ENCODE measurements around the gene SLC16A8.
A peak's percentile ranks its signal among the peaks of the same experiment; 100 is the strongest.

SLC16A8 gene

GRCh38 chr22:38067761-38068360 lies 16.1 kb downstream of the SLC16A8 start:
- Histone ChIP-seq H3K27ac (no peak overlapping the region), H3K9ac (no peak overlapping the region), H3K4me2 (ENCODE audit: low read length) (no peak overlapping the region), H3K4me3 (ENCODE audit: low read depth, low read length) (no peak overlapping the region), H3K9me3 (ENCODE audit: control insufficient read depth, low read length) (no peaks in the 10 kb centered on the region), H3K36me3 (ENCODE audit: control insufficient read depth, insufficient read depth, low read length) (no peaks in the 10 kb centered on the region), H2AFZ (no peak overlapping the region), H3K27me3 (ENCODE audit: control insufficient read depth, insufficient read depth, low read length) (no peaks in the 10 kb centered on the region), H3K4me1 (no peaks in the 10 kb centered on the region), H3K79me2 (no peaks in the 10 kb centered on the region)
- TF ChIP-seq CTCF (IDR thresholded peaks at IDR 0.05): no peak

GRCh38 chr22:38067028-38067415 lies 17.0 kb downstream of the SLC16A8 start:
- Histone ChIP-seq H3K27me3 (ENCODE audit: control insufficient read depth, insufficient read depth, low read length) (no peaks in the 10 kb centered on the region), H3K4me3 (ENCODE audit: low read depth, low read length) (no peak overlapping the region), H3K79me2 (no peaks in the 10 kb centered on the region), H3K4me2 (ENCODE audit: low read length) (no peak overlapping the region), H2AFZ (no peak overlapping the region), H3K36me3 (ENCODE audit: control insufficient read depth, insufficient read depth, low read length) (no peaks in the 10 kb centered on the region), H3K27ac (no peak overlapping the region), H3K4me1 (no peaks in the 10 kb centered on the region), H3K9me3 (ENCODE audit: control insufficient read depth, low read length) (no peaks in the 10 kb centered on the region), H3K9ac (no peak overlapping the region)
- no peak for TF ChIP-seq CTCF (IDR thresholded peaks at IDR 0.05)

- H3K27me3 ChIP-seq (ENCODE audit: control insufficient read depth, insufficient read depth, low read length): no peaks in the 10 kb centered on the region
- no peaks in the 10 kb centered on the region for H3K4me1 ChIP-seq
- no peak overlapping the region for H3K27ac ChIP-seq
- no peaks in the 10 kb centered on the region for H3K79me2 ChIP-seq
- no peak overlapping the region for H3K4me2 ChIP-seq (ENCODE audit: low read length)
- no peaks in the 10 kb centered on the region for H3K36me3 ChIP-seq (ENCODE audit: control insufficient read depth, insufficient read depth, low read length)
- H3K9ac ChIP-seq: no peak overlapping the region
- no peak overlapping the region for H3K4me3 ChIP-seq (ENCODE audit: low read depth, low read length)
- no peak for TF ChIP-seq CTCF (IDR thresholded peaks at IDR 0.05)
- no peak overlapping the region for H2AFZ ChIP-seq
- no peaks in the 10 kb centered on the region for H3K9me3 ChIP-seq (ENCODE audit: control insufficient read depth, low read length)
These were observed 17.5 kb downstream of the SLC16A8 start for GRCh38 chr22:38066381-38067027.

- TF ChIP-seq CTCF (IDR thresholded peaks at IDR 0.05): no peak
- H3K9me3 ChIP-seq (ENCODE audit: control insufficient read depth, low read length): no peaks in the 10 kb centered on the region
- H3K9ac ChIP-seq: no peak overlapping the region
- H3K27ac ChIP-seq: no peak overlapping the region
- no peaks in the 10 kb centered on the region for H3K27me3 ChIP-seq (ENCODE audit: control insufficient read depth, insufficient read depth, low read length)
- no peak overlapping the region for H2AFZ ChIP-seq
- no peak overlapping the region for H3K4me3 ChIP-seq (ENCODE audit: low read depth, low read length)
- H3K79me2 ChIP-seq: no peaks in the 10 kb centered on the region
- H3K4me1 ChIP-seq: no peaks in the 10 kb centered on the region
- H3K36me3 ChIP-seq (ENCODE audit: control insufficient read depth, insufficient read depth, low read length): no peaks in the 10 kb centered on the region
- no peak overlapping the region for H3K4me2 ChIP-seq (ENCODE audit: low read length)
These were observed 18.4 kb downstream of the SLC16A8 start for GRCh38 chr22:38065539-38065938.

GRCh38 chr22:38062791-38063190 lies 21.2 kb downstream of the SLC16A8 start:
- H3K9ac ChIP-seq: no peak overlapping the region

More at GRCh38 chr22:38062791-38063190, 21.2 kb downstream of the SLC16A8 start:
- Histone ChIP-seq H3K4me2 (ENCODE audit: low read length) (no peak overlapping the region), H3K9me3 (ENCODE audit: control insufficient read depth, low read length) (no peaks in the 10 kb centered on the region), H3K27me3 (ENCODE audit: control insufficient read depth, insufficient read depth, low read length) (no peaks in the 10 kb centered on the region), H3K4me3 (ENCODE audit: low read depth, low read length) (no peak overlapping the region), H3K79me2 (no peaks in the 10 kb centered on the region), H2AFZ (no peak overlapping the region), H3K4me1 (no peaks in the 10 kb centered on the region), H3K27ac (peak overlapping the region; percentile 29), H3K36me3 (ENCODE audit: control insufficient read depth, insufficient read depth, low read length) (no peaks in the 10 kb centered on the region)
- TF ChIP-seq CTCF (IDR thresholded peaks at IDR 0.05): no peak

Data from parathyroid adenoma (tissue), 2 donors.